HepG2 (cell line): ENCODE measurements around the gene SLC16A13. TPM values are rescaled to one million over a fixed set of nuclear protein-coding genes. Genes with fewer than 3 reads are reported as not detected.

Experiments used
- ATAC-seq: fragments of 200-7000 bp; cut with Tn5 transposase; 3 replicates; pipeline ENCODE4 v1.9.1; 2020; ENCODE audit warnings: mild to moderate bottlenecking, moderate library complexity
- BruUV-seq: library from RNA; stranded (reverse); fragments of 400-500 nt; replicated peaks from 2 replicates; lab custom pipeline; 2021; lab: Mats Ljungman, UMichigan
- CTCF ChIA-PET: fragments of 300-600 bp; formaldehyde crosslinking; extraction: SDS; loops from one replicate; lab custom pipeline; 2021; ENCODE audit warnings: low total read pairs, inconsistent platforms, low intra/inter-chr PET ratio; lab: Yijun Ruan, JAX
- POLR2A ChIA-PET: fragments of 350-600 bp; sonication (Branson Sonifier 250); formaldehyde crosslinking; loops from one replicate; lab custom pipeline; 2020; ENCODE audit warnings: antibody characterized with exemption, inconsistent platforms; lab: Yijun Ruan, JAX
- DNase-seq: peaks from one replicate; pipeline ENCODE4 v3.0.0-alpha.2; 2015; ENCODE audit warnings: low spot score
- FAIRE-seq: peaks from 3 replicates; lab custom pipeline; 2011; peaks lifted over from hg19 to GRCh38; lab: Jason Lieb, UNC
- H2AFZ ChIP-seq: one replicate; pipeline ENCODE4 v1.6.1; 2011; ENCODE audit warnings: low read length, inconsistent platforms
- H3K27ac ChIP-seq: fragments of 300-600 bp; 3 replicates; pipeline ENCODE4 v1.8.0; 2011; ENCODE audit warnings: mixed run types, mild to moderate bottlenecking, mixed read lengths, low read length, inconsistent platforms; ENCODE audit not compliant: insufficient read depth; ENCODE audit errors: extremely low read length
- H3K27me3 ChIP-seq, 2 experiments: fragments of 200-600 bp in 1 of 2; 2 replicates in 1 of 2; 3 replicates in 1 of 2; pipeline versions ENCODE4 v1.6.0 to v1.8.0; 2011; ENCODE audit warnings: low read length in 2 of 2, mild to moderate bottlenecking in 2 of 2, moderate library complexity in 2 of 2, inconsistent platforms in 1 of 2; ENCODE audit not compliant: insufficient read depth in 2 of 2, control insufficient read depth in 1 of 2
- H3K36me3 ChIP-seq, 2 experiments: fragments of 200-600 bp in 1 of 2; replicated peaks in 1 of 2; 2 replicates in 1 of 2; 3 replicates in 1 of 2; pipeline versions ENCODE4 v1.5.1 to v1.8.0; 2011; ENCODE audit warnings: low read length in 2 of 2, inconsistent platforms in 1 of 2; ENCODE audit not compliant: insufficient read depth in 2 of 2, control insufficient read depth in 1 of 2
- H3K4me1 ChIP-seq: 2 replicates; pipeline ENCODE4 v1.5.1; 2012; ENCODE audit warnings: low read length, inconsistent platforms; ENCODE audit not compliant: insufficient read depth
- H3K4me2 ChIP-seq: 2 replicates; pipeline ENCODE4 v1.6.0; 2011; ENCODE audit warnings: low read depth, low read length, inconsistent platforms
- H3K4me3 ChIP-seq, 3 experiments: fragments of 200-600 bp in 1 of 3; sonication (generic), shearing (Covaris generic) in 1 of 3; replicated peaks in 1 of 3; 2 replicates each; pipeline ENCODE4 v1.5.1; 2011 to 2016; ENCODE audit warnings: low read length in 3 of 3, inconsistent platforms in 2 of 3, low read depth in 2 of 3, mild to moderate bottlenecking in 2 of 3, control low read depth in 1 of 3, mixed read lengths in 1 of 3; ENCODE audit not compliant: insufficient read depth in 1 of 3
- H3K79me2 ChIP-seq: one replicate; pipeline ENCODE4 v1.6.1; 2011; ENCODE audit warnings: low read length, inconsistent platforms; ENCODE audit not compliant: insufficient read depth
- H3K9ac ChIP-seq: 2 replicates; pipeline ENCODE4 v1.6.0; 2011; ENCODE audit warnings: mild to moderate bottlenecking, low read depth, low read length, inconsistent platforms; ENCODE audit not compliant: insufficient read depth
- H3K9me3 ChIP-seq: 2 replicates; pipeline ENCODE4 v1.5.1; 2012; ENCODE audit warnings: mild to moderate bottlenecking, low read length
- H4K20me1 ChIP-seq: 2 replicates; pipeline ENCODE4 v1.6.0; 2011; ENCODE audit warnings: inconsistent platforms, mild to moderate bottlenecking, low read length, moderate library complexity; ENCODE audit not compliant: insufficient read depth
- FOXP1 ChIP-seq, 2 experiments: fragments of 450-650 bp in 1 of 2; IDR thresholded peaks; 2 replicates each; pipeline ENCODE4 v1.6.1; 2017 to 2018; ENCODE audit warnings: antibody characterized with exemption in 1 of 2
- HNRNPLL ChIP-seq: fragments of 200-400 bp; formaldehyde crosslinking; IDR thresholded peaks from 2 replicates; pipeline ENCODE4 v1.6.1; 2017; ENCODE audit warnings: mild to moderate bottlenecking, low read depth, low read length; ENCODE audit not compliant: poor library complexity, severe bottlenecking
- KDM2A ChIP-seq: sonication (generic); formaldehyde crosslinking; IDR thresholded peaks from 2 replicates; pipeline ENCODE4 v1.4.0; 2020; ENCODE audit warnings: low read depth, missing genetic modification reagents, borderline replicate concordance
- KLF6 ChIP-seq: IDR thresholded peaks from 2 replicates; pipeline ENCODE4 v1.8.0; 2016; ENCODE audit warnings: missing biosample characterization, missing genetic modification reagents
- REL ChIP-seq: sonication (generic); formaldehyde crosslinking; conservative IDR thresholded peaks from 2 replicates; pipeline ENCODE4 v1.8.0; 2022; ENCODE audit warnings: mild to moderate bottlenecking, missing genetic modification reagents, moderate library complexity
- RORA ChIP-seq: sonication (generic); formaldehyde crosslinking; IDR thresholded peaks from 2 replicates; pipeline ENCODE4 v1.5.0; 2020; ENCODE audit warnings: mild to moderate bottlenecking, missing genetic modification reagents, moderate library complexity
- SIX4 ChIP-seq: sonication (generic); formaldehyde crosslinking; IDR thresholded peaks from 2 replicates; pipeline ENCODE4 v1.4.0; 2020; ENCODE audit warnings: missing genetic modification reagents
- SOX5 ChIP-seq: IDR thresholded peaks from 2 replicates; pipeline ENCODE4 v1.6.1; 2016; ENCODE audit warnings: borderline replicate concordance
- SP4 ChIP-seq: sonication (generic); formaldehyde crosslinking; IDR thresholded peaks from 2 replicates; pipeline ENCODE4 v1.8.1; 2023; ENCODE audit warnings: mild to moderate bottlenecking, missing genetic modification reagents
- TCF7 ChIP-seq: sonication (generic); IDR thresholded peaks from 2 replicates; pipeline ENCODE4 v1.6.1; 2016; ENCODE audit warnings: antibody characterized with exemption, low read depth
- TOE1 ChIP-seq: sonication (generic); formaldehyde crosslinking; IDR thresholded peaks from 2 replicates; pipeline ENCODE4 v1.4.0; 2020; ENCODE audit warnings: mild to moderate bottlenecking, missing genetic modification reagents
- ZNF12 ChIP-seq: sonication (generic); formaldehyde crosslinking; IDR thresholded peaks from 2 replicates; pipeline ENCODE4 v1.5.0; 2020; ENCODE audit warnings: missing genetic modification reagents
- ZNF138 ChIP-seq: sonication (generic); formaldehyde crosslinking; IDR thresholded peaks from 2 replicates; pipeline ENCODE4 v1.5.0; 2020; ENCODE audit warnings: mild to moderate bottlenecking, low read depth, missing genetic modification reagents
- ZNF644 ChIP-seq: IDR thresholded peaks from 2 replicates; pipeline ENCODE4 v1.6.1; 2016; ENCODE audit warnings: low read depth
- ZNF672 ChIP-seq: sonication (generic); formaldehyde crosslinking; IDR thresholded peaks from 2 replicates; pipeline ENCODE4 v1.8.1; 2022; ENCODE audit warnings: missing genetic modification reagents
- ZNF777 ChIP-seq: sonication (generic); formaldehyde crosslinking; IDR thresholded peaks from 2 replicates; pipeline ENCODE4 v1.4.0; 2020; ENCODE audit warnings: missing genetic modification reagents
- WGBS: methylation state at CpG from one replicate; pipeline ENCODE4 v1.1.6; 2017; ENCODE audit warnings: low lambda C conversion rate; 5-methylcytosine and 5-hydroxymethylcytosine counted together
- in situ Hi-C: cut with HindIII; loops from 2 replicates; pipeline ENCODE4 v1.10.0; 2017; ENCODE audit warnings: low pct_unique_long_range_greater_than_20kb; ENCODE audit not compliant: extremely low pct_ligation_motif_present
- intact Hi-C: fragments of 100-400 bp; cut with micrococcal nuclease; formaldehyde crosslinking; loops from one replicate; pipeline ENCODE4 v1.10.0; 2022; ENCODE audit not compliant: unreplicated experiment
- polyA plus RNA-seq, 8 experiments: library from polyadenylated mRNA; depleted of rRNA in 3 of 8; stranded (reverse) in 7 of 8; unstranded in 1 of 8; fragments of >200 nt; fragmentation: Illumina TruSeq in 4 of 8; extraction: Trizol in 4 of 8; gene quantifications; 2 replicates each; pipeline versions ENCODE4 v1.2.1 to v1.2.3, GENCODE V29; 2011 to 2016; ENCODE audit warnings: low read depth in 4 of 8, missing spikeins in 1 of 8, mixed read lengths in 1 of 8; ENCODE audit not compliant: insufficient read depth in 1 of 8
- total RNA-seq, 5 experiments: library from RNA; depleted of rRNA; stranded (reverse); fragments of >200 nt; fragmentation: Illumina TruSeq; extraction: Trizol; gene quantifications; 2 replicates each; pipeline ENCODE4 v1.2.3, GENCODE V29; 2016; ENCODE audit warnings: low read depth in 1 of 5
- TF ChIP-seq, protein P1 (sequence below): sonication (generic); formaldehyde crosslinking; IDR thresholded peaks from 2 replicates; pipeline ENCODE4 v1.5.0; 2020; ENCODE audit warnings: mild to moderate bottlenecking, missing genetic modification reagents
- TF ChIP-seq, protein P2 (sequence below): sonication (generic); formaldehyde crosslinking; IDR thresholded peaks from 2 replicates; pipeline ENCODE4 v1.4.0; 2020; ENCODE audit warnings: missing genetic modification reagents

Gene SLC16A13
- total and polyA plus RNA-seq, 2 of the 13 experiments (the other 11 are each of a cell fraction or from before 2014, with no cell fraction given) = 2.2 to 3.0 TPM

DNA sequence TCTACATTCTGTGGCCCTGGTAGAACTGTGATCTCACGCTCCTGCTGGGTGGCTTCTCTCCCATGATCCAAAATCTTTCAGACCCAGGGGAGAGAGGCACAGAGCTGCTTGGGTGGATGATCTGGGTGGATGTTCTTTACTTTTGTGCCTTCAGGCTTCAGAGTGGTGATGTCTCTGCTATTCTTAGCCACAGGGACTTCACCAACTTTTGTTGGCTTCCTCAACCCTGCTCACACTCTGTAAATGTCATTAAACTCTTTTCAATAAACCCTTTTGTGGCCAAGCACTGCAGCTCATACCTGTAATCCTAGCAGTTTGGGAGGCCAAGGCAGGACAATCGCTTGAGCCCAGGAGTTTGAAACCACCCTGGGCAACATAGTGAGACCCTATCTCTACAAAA lies 36.6 kb downstream of the SLC16A13 start:
- TF ChIP-seq KLF6 (no peak), ZNF777 (CRISPR knock-in tag) (no peak), FOXP1 (IDR thresholded peaks at IDR 0.05) (no peak), FOXP1 (CRISPR knock-in tag; IDR thresholded peaks at IDR 0.05) (no peak), KDM2A (CRISPR knock-in tag) (no peak), RORA (CRISPR knock-in tag) (no peak), REL (CRISPR knock-in tag) (no peak), ZNF12 (CRISPR knock-in tag) (no peak)
- Histone ChIP-seq H3K36me3 (no peaks in the 10 kb centered on the region), H3K4me2 (no peak overlapping the region), H3K79me2 (no peaks in the 10 kb centered on the region), H3K4me3 (no peak overlapping the region), H2AFZ (no peak overlapping the region), H4K20me1 (no peaks in the 10 kb centered on the region), H3K4me1 (no peaks in the 10 kb centered on the region), H3K27ac (no peak overlapping the region), H3K9me3 (peaks cover 11% of the 10 kb centered on the region), H3K27me3 (no peaks in the 10 kb centered on the region; a peak in 3 of 5 replicates), H3K9ac (no peak overlapping the region)
- intact Hi-C loops = no loop called here
- ATAC-seq (no peak), FAIRE-seq (no peak), DNase-seq (no peak)
- WGBS = 81% methylated on average over 2 of the region's 2 CpGs
- BruUV-seq = no TSS peak
- POLR2A ChIA-PET = interaction anchor here (0.6 kb wide), 1 partner anchor 39 kb away, joined by 5 read pairs; no protein-coding TSS in a partner anchor
- CTCF ChIA-PET = no interaction called here
- in situ Hi-C loops = no loop called here

DNA sequence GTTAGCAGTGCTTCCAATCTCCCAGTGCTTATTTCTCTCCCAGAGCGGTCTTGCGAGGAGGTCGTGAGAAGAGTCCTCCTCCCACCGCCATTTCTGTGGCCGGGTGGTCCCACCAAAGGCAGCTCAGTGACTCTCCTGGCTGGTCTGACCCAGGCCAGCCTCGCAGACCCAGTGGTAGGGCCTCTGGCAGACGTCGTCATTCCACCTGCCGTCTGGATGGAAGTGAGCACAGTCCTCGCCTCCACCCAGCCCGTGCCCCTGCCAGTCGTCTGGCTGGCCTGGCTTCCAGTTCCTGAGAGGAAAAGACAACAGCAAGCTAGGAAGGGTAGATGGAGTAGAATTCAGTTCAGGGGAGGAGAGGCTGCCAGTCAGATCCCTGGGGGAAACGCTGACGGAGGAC lies 39.1 kb downstream of the SLC16A13 start:
- Histone ChIP-seq H3K27ac (no peak overlapping the region), H3K4me3 (no peak overlapping the region), H3K9me3 (no peaks in the 10 kb centered on the region), H3K79me2 (no peaks in the 10 kb centered on the region), H3K9ac (no peak overlapping the region), H3K4me2 (no peak overlapping the region), H4K20me1 (no peaks in the 10 kb centered on the region), H3K36me3 (no peaks in the 10 kb centered on the region), H2AFZ (no peak overlapping the region), H3K4me1 (no peaks in the 10 kb centered on the region), H3K27me3 (peaks cover 0 to 2% of the 10 kb centered on the region in 2 experiments; a peak in 3 of 5 replicates)
- BruUV-seq = no TSS peak
- no peak for FAIRE-seq
- 61% methylated on average over 8 of the region's 14 CpGs for WGBS
- POLR2A ChIA-PET = interaction anchor here (1.4 kb wide), 1 partner anchor 39 kb away, joined by 3 read pairs; the partner anchor contains the start of gene ASGR2
- CTCF ChIA-PET = no interaction called here
- no peak for ATAC-seq
- intact Hi-C loops = no loop called here
- in situ Hi-C loops = no loop called here
- no peak for DNase-seq
- TF ChIP-seq ZNF644 (CRISPR knock-in tag) (no peak), SOX5 (CRISPR knock-in tag) (no peak), SP4 (CRISPR knock-in tag) (no peak), SIX4 (CRISPR knock-in tag) (no peak), TCF7 (no peak), TOE1 (CRISPR knock-in tag) (no peak), HNRNPLL (no peak), ZNF672 (no peak), ZNF138 (CRISPR knock-in tag) (no peak)
- TF ChIP-seq, protein P1, sequence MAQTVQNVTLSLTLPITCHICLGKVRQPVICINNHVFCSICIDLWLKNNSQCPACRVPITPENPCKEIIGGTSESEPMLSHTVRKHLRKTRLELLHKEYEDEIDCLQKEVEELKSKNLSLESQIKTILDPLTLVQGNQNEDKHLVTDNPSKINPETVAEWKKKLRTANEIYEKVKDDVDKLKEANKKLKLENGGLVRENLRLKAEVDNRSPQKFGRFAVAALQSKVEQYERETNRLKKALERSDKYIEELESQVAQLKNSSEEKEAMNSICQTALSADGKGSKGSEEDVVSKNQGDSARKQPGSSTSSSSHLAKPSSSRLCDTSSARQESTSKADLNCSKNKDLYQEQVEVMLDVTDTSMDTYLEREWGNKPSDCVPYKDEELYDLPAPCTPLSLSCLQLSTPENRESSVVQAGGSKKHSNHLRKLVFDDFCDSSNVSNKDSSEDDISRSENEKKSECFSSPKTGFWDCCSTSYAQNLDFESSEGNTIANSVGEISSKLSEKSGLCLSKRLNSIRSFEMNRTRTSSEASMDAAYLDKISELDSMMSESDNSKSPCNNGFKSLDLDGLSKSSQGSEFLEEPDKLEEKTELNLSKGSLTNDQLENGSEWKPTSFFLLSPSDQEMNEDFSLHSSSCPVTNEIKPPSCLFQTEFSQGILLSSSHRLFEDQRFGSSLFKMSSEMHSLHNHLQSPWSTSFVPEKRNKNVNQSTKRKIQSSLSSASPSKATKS (CRISPR knock-in tag) = no peak
- TF ChIP-seq, protein P2, sequence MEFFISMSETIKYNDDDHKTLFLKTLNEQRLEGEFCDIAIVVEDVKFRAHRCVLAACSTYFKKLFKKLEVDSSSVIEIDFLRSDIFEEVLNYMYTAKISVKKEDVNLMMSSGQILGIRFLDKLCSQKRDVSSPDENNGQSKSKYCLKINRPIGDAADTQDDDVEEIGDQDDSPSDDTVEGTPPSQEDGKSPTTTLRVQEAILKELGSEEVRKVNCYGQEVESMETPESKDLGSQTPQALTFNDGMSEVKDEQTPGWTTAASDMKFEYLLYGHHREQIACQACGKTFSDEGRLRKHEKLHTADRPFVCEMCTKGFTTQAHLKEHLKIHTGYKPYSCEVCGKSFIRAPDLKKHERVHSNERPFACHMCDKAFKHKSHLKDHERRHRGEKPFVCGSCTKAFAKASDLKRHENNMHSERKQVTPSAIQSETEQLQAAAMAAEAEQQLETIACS (CRISPR knock-in tag) = no peak
